CD4-positive, alpha-beta memory T cell (primary cell): Measurements from ENCODE around the gene SUSD4. TPM values are rescaled to one million over a fixed set of nuclear protein-coding genes. Genes with fewer than 3 reads are reported as not detected.

Experiments used
- CTCF ChIA-PET: fragments of 350-600 bp; sonication (Branson Sonifier 250); formaldehyde crosslinking; loops from one replicate; lab custom pipeline; 2021; ENCODE audit warnings: inconsistent platforms; ENCODE audit not compliant: partially characterized antibody; lab: Charles Lee
- POLR2A ChIA-PET: fragments of 350-600 bp; sonication (Branson Sonifier 250); formaldehyde crosslinking; loops from one replicate; lab custom pipeline; 2021; ENCODE audit not compliant: partially characterized antibody; lab: Charles Lee
- DNase-seq, 5 donors: peaks; one replicate each; pipeline versions ENCODE4 v3.0.0 to v3.0.0-alpha.2; 2020 to 2022; ENCODE audit warnings: mixed read lengths in 1 of 5
- H3K27ac ChIP-seq: one replicate; pipeline ENCODE4 v1.7.0; 2013; ENCODE audit warnings: low read depth, low read length
- H3K27me3 ChIP-seq: 2 replicates; pipeline ENCODE4 v1.7.0; 2013; ENCODE audit warnings: mild to moderate bottlenecking, low read length, moderate library complexity; ENCODE audit not compliant: insufficient read depth
- H3K36me3 ChIP-seq: 2 replicates; pipeline ENCODE4 v1.7.0; 2013; ENCODE audit warnings: mild to moderate bottlenecking, low read length, moderate library complexity; ENCODE audit not compliant: insufficient read depth
- H3K4me1 ChIP-seq: 2 replicates; pipeline ENCODE4 v1.7.0; 2013; ENCODE audit warnings: mild to moderate bottlenecking, low read length, moderate library complexity; ENCODE audit not compliant: insufficient read depth
- H3K4me3 ChIP-seq, 2 donors: one replicate each; pipeline ENCODE4 v1.7.0; 2013; ENCODE audit warnings: low read length in 2 of 2, mild to moderate bottlenecking in 1 of 2
- H3K9me3 ChIP-seq, 2 donors: one replicate each; pipeline ENCODE4 v1.7.0; 2013; ENCODE audit warnings: low read length in 2 of 2, control low read depth in 1 of 2; ENCODE audit not compliant: control insufficient read depth in 1 of 2
- H3K27ac Mint-ChIP-seq, 7 donors: one replicate each; pipeline ENCODE4 v1.8.0; 2020 to 2021; ENCODE audit warnings: mixed read lengths in 7 of 7, mild to moderate bottlenecking in 6 of 7, inconsistent platforms in 3 of 7, moderate library complexity in 3 of 7
- H3K27me3 Mint-ChIP-seq, 2 donors: one replicate each; pipeline ENCODE4 v1.8.0; 2020 to 2021; ENCODE audit warnings: mixed read lengths in 2 of 2
- H3K36me3 Mint-ChIP-seq, 2 donors: one replicate each; pipeline ENCODE4 v1.8.0; 2020 to 2021; ENCODE audit warnings: mixed read lengths in 2 of 2, inconsistent platforms in 1 of 2, mild to moderate bottlenecking in 1 of 2
- H3K4me1 Mint-ChIP-seq, 4 donors: one replicate each; pipeline ENCODE4 v1.8.0; 2020 to 2021; ENCODE audit warnings: mixed read lengths in 4 of 4, mild to moderate bottlenecking in 1 of 4
- H3K4me3 Mint-ChIP-seq, 8 donors: one replicate each; pipeline ENCODE4 v1.8.0; 2020 to 2021; ENCODE audit warnings: mixed read lengths in 8 of 8, mild to moderate bottlenecking in 7 of 8, moderate library complexity in 6 of 8, inconsistent platforms in 3 of 8
- H3K9me3 Mint-ChIP-seq, 8 donors: one replicate each; pipeline ENCODE4 v1.8.0; 2020 to 2021; ENCODE audit warnings: mixed read lengths in 8 of 8, mild to moderate bottlenecking in 5 of 8, inconsistent platforms in 3 of 8, moderate library complexity in 1 of 8
- intact Hi-C: fragments of 100-400 bp; cut with micrococcal nuclease; formaldehyde crosslinking; loops from one replicate; pipeline ENCODE4 v1.15.1; 2023
- polyA plus RNA-seq, 2 donors: library from polyadenylated mRNA; unstranded; fragments of 300-500 nt; fragmentation: Illumina TruSeq; gene quantifications; one replicate each; pipeline ENCODE4 v1.2.3, GENCODE V29; 2021
- total RNA-seq, 2 experiments: library from RNA; stranded (reverse); gene quantifications; one replicate each; pipeline ENCODE4 v1.2.3, GENCODE V29; 2021

Gene SUSD4
- total and polyA plus RNA-seq, 4 experiments from 2014 or later, result 2.9 to 18.5 (median 6.2) TPM

DNA sequence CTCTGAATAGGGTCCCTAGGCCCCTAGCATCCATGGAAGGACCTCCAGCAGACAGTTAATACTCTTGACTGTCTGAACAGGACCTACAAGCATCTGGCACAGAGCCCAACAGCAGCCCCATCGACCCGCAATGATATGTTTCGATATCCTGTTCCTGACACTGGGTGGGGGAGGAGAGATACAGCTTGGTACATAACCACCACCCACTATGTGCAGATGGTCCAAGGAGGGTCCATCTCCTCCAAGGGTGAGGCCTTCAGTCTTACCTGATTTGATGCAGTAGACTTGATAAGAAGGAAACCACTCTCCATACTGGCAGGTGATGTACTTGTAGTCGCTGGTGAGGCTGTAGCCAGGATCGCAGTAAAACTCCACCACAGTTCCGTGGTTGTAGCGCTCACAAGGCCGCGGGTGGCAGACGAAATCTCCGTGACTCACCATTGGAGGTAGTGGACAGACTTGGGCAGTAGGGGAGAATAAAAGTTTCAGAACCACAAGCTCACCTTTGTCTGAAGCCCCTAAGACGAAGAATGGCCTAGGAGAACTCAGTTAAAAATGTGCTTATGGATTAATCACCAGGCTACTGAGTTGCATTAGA is 134.9 kb downstream of the SUSD4 start:
- Mint-ChIP-seq H3K27me3 (no peaks in the 10 kb centered on the region), H3K36me3 (peaks cover 3 to 6% of the 10 kb centered on the region in 2 donors), H3K4me3 (no peak overlapping the region), H3K9me3 (no peaks in the 10 kb centered on the region), H3K27ac (peak overlapping the region in 5 of 7 donors; percentile 36 to 85 (median 68)), H3K4me1 (peaks cover 15 to 62% (median 38%) of the 10 kb centered on the region in 4 donors)
- H3K9me3 ChIP-seq, result no peaks in the 10 kb centered on the region
- intact Hi-C loops, result no loop called here
- no peak overlapping the region for H3K27ac ChIP-seq
- no peaks in the 10 kb centered on the region for H3K36me3 ChIP-seq
- no peak for DNase-seq
- ChIA-PET POLR2A (interaction anchor here (1.2 to 1.3 kb wide), 2 partner anchors 89 to 96 kb away, joined by 3 read pairs; no protein-coding TSS in a partner anchor), CTCF (interaction anchor here (0.8 to 2.9 kb wide), 4 partner anchors 22 to 96 kb away, joined by 3 to 9 read pairs (median 4); partner anchors contain the start of gene TLR5)
- H3K4me3 ChIP-seq, result no peak overlapping the region
- H3K4me1 ChIP-seq, result peaks cover 59% of the 10 kb centered on the region
- no peaks in the 10 kb centered on the region for H3K27me3 ChIP-seq

DNA sequence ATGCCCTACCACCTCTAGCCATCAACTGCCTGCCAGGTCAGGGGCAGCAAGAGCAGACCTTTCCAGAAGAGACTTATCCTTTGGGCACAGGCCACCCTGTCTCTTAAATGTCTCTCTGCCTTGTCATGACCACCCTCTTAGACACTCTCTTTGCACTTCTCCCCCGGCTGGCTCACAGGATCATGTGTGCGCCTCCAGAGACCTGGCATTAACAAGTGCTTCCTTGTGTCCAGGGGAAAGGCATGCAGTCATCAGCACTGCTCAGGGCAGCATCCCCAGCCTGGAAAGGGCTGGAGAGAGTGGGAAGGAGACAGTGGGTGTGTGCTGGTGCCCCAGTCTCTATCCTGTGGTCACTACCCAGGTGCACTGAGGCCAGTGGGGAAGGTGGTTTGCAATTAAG is 135.8 kb downstream of the SUSD4 start:
- intact Hi-C loops, result no loop called here
- H3K27ac Mint-ChIP-seq, result peak overlapping the region in 2 of 7 donors; percentile 56 to 73
- H3K9me3 Mint-ChIP-seq, result no peaks in the 10 kb centered on the region
- Histone ChIP-seq H3K27ac (no peak overlapping the region), H3K27me3 (no peaks in the 10 kb centered on the region), H3K4me3 (no peak overlapping the region), H3K36me3 (no peaks in the 10 kb centered on the region), H3K9me3 (no peaks in the 10 kb centered on the region), H3K4me1 (peaks cover 51% of the 10 kb centered on the region)
- no peak for DNase-seq
- no peak overlapping the region for H3K4me3 Mint-ChIP-seq
- H3K27me3 Mint-ChIP-seq, result no peaks in the 10 kb centered on the region
- CTCF ChIA-PET, result no interaction called here
- POLR2A ChIA-PET, result no interaction called here
- H3K36me3 Mint-ChIP-seq, result peaks cover 3 to 6% of the 10 kb centered on the region in 2 donors
- peaks cover 13 to 54% (median 35%) of the 10 kb centered on the region in 4 donors for H3K4me1 Mint-ChIP-seq

GRCh38 chr1:223227486-223228196 is 136.3 kb downstream of the SUSD4 start:
- Histone ChIP-seq H3K4me3 (no peak overlapping the region), H3K4me1 (peaks cover 45% of the 10 kb centered on the region), H3K9me3 (no peaks in the 10 kb centered on the region), H3K36me3 (no peaks in the 10 kb centered on the region), H3K27me3 (no peaks in the 10 kb centered on the region), H3K27ac (no peak overlapping the region)
- Mint-ChIP-seq H3K36me3 (peaks cover 3 to 12% of the 10 kb centered on the region in 2 donors), H3K27me3 (no peaks in the 10 kb centered on the region), H3K4me1 (peaks cover 13 to 48% (median 32%) of the 10 kb centered on the region in 4 donors), H3K4me3 (no peak overlapping the region), H3K27ac (no peak overlapping the region), H3K9me3 (no peaks in the 10 kb centered on the region)
- ChIA-PET POLR2A (no interaction called here), CTCF (no interaction called here)
- no peak for DNase-seq
- intact Hi-C loops, result no loop called here

- H3K27ac ChIP-seq, result no peak overlapping the region
- H3K27me3 ChIP-seq, result no peaks in the 10 kb centered on the region
- Mint-ChIP-seq H3K27ac (peak overlapping the region in 1 of 7 donors; percentile 80), H3K9me3 (no peaks in the 10 kb centered on the region), H3K4me3 (no peak overlapping the region), H3K4me1 (peaks cover 12 to 42% (median 28%) of the 10 kb centered on the region in 4 donors), H3K27me3 (no peaks in the 10 kb centered on the region), H3K36me3 (peaks cover 3 to 13% of the 10 kb centered on the region in 2 donors)
- DNase-seq, result no peak
- H3K36me3 ChIP-seq, result no peaks in the 10 kb centered on the region
- no peak overlapping the region for H3K4me3 ChIP-seq
- POLR2A ChIA-PET, result no interaction called here
- CTCF ChIA-PET, result interaction anchor here (1.4 kb wide), 1 partner anchor 93 kb away, joined by 4 read pairs; no protein-coding TSS in a partner anchor
- intact Hi-C loops, result no loop called here
- H3K4me1 ChIP-seq, result peaks cover 39% of the 10 kb centered on the region
- H3K9me3 ChIP-seq, result no peaks in the 10 kb centered on the region
Observed at GRCh38 chr1:223227031-223227430, 136.9 kb downstream of the SUSD4 start.

DNA sequence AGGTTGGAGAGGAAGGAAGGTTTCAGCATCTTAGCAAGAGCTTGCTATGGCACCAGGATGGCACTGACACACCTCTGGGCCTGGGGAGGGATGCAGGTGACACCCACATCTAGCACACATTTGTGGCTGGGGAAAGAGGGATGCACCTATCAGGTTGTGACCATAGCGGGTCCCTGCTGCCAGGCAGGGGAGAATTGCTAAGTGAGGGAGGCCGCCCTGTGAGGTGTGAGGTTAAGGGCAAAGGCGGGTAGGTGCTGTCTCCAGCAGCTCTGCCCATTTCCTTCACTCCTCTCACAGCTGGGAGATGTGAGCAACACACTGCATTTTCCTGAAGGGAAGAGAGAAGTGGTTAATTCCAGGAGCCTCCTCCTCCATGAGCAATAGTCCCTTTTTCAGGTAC is 137.7 kb downstream of the SUSD4 start:
- CTCF ChIA-PET, result interaction anchor here (1.4 kb wide), 1 partner anchor 92 kb away, joined by 4 read pairs; no protein-coding TSS in a partner anchor

GRCh38 chr1:223225481-223225880 is 138.5 kb downstream of the SUSD4 start:
- Histone ChIP-seq H3K4me1 (peaks cover 24% of the 10 kb centered on the region), H3K4me3 (no peak overlapping the region), H3K36me3 (no peaks in the 10 kb centered on the region), H3K27ac (no peak overlapping the region), H3K9me3 (no peaks in the 10 kb centered on the region), H3K27me3 (no peaks in the 10 kb centered on the region)
- Mint-ChIP-seq H3K4me1 (peaks cover 6 to 30% (median 16%) of the 10 kb centered on the region in 4 donors), H3K4me3 (no peak overlapping the region), H3K27me3 (no peaks in the 10 kb centered on the region), H3K9me3 (peaks cover 0 to 4% (median under 1%) of the 10 kb centered on the region in 8 donors), H3K36me3 (peaks cover 11 to 24% of the 10 kb centered on the region in 2 donors), H3K27ac (no peak overlapping the region)
- intact Hi-C loops, result no loop called here
- no peak for DNase-seq
- ChIA-PET POLR2A (no interaction called here), CTCF (interaction anchor here (1.4 kb wide), 1 partner anchor 92 kb away, joined by 4 read pairs; no protein-coding TSS in a partner anchor)

More for the DNA sequence above, 137.7 kb downstream of the SUSD4 start:
- Histone ChIP-seq H3K4me1 (peaks cover 32% of the 10 kb centered on the region), H3K9me3 (no peaks in the 10 kb centered on the region), H3K4me3 (no peak overlapping the region), H3K36me3 (no peaks in the 10 kb centered on the region), H3K27me3 (no peaks in the 10 kb centered on the region), H3K27ac (no peak overlapping the region)
- H3K4me1 Mint-ChIP-seq, result peaks cover 10 to 37% (median 22%) of the 10 kb centered on the region in 4 donors
- no peaks in the 10 kb centered on the region for H3K27me3 Mint-ChIP-seq
- POLR2A ChIA-PET, result no interaction called here
- intact Hi-C loops, result no loop called here
- H3K9me3 Mint-ChIP-seq, result no peaks in the 10 kb centered on the region
- no peak for DNase-seq
- peaks cover 3 to 16% of the 10 kb centered on the region in 2 donors for H3K36me3 Mint-ChIP-seq
- H3K27ac Mint-ChIP-seq, result no peak overlapping the region
- H3K4me3 Mint-ChIP-seq, result no peak overlapping the region

GRCh38 chr1:223225061-223225460 is 138.9 kb downstream of the SUSD4 start:
- Histone ChIP-seq H3K27me3 (no peaks in the 10 kb centered on the region), H3K4me1 (peaks cover 20% of the 10 kb centered on the region), H3K4me3 (no peak overlapping the region), H3K9me3 (no peaks in the 10 kb centered on the region), H3K36me3 (no peaks in the 10 kb centered on the region), H3K27ac (no peak overlapping the region)
- Mint-ChIP-seq H3K27ac (no peak overlapping the region), H3K27me3 (no peaks in the 10 kb centered on the region), H3K9me3 (peaks cover 0 to 9% (median 4%) of the 10 kb centered on the region in 8 donors), H3K4me3 (no peak overlapping the region), H3K4me1 (peaks cover 2 to 25% (median 12%) of the 10 kb centered on the region in 4 donors), H3K36me3 (peaks cover 16 to 27% of the 10 kb centered on the region in 2 donors)
- ChIA-PET CTCF (no interaction called here), POLR2A (no interaction called here)
- intact Hi-C loops, result no loop called here
- no peak for DNase-seq
